ENCODE measurements around the gene CACNA1C.

Gene CACNA1C

DNA sequence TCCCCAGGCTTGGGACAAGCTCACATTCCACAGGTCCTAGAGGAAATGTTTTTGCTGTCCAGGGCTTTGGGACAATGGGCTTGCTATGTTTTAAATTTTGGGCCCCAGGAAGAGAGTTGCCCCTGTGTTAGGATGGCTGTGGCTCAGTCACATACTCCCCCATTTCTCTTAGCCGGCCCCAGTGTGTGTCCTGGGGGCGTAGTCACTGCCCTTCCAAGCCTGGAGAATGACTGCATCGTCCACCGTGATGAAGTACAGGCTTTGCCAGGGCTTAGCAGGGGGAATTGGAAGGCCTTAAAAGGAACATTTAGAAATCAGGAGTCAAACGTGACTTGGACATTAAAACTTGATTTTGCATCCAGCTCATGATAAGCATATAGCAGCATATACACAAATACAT, 293.6 kb downstream of the CACNA1C start:
- no peak for TF ChIP-seq POU2F2 (IDR thresholded peaks at IDR 0.05; ENCODE audit: low read depth, low read length)
- TF ChIP-seq POLR2AphosphoS5 (IDR thresholded peaks at IDR 0.05; ENCODE audit: low read depth, low read length): no peak
- no peak for TF ChIP-seq POLR2A (IDR thresholded peaks at IDR 0.05; ENCODE audit: low read depth, low read length)
- TF ChIP-seq TAF1 (IDR thresholded peaks at IDR 0.05; ENCODE audit: low read depth, low read length): no peak
- no peak for TF ChIP-seq PAX5 (IDR thresholded peaks at IDR 0.05; ENCODE audit: insufficient read depth, low read length, severe bottlenecking)
- TF ChIP-seq SPI1 (IDR thresholded peaks at IDR 0.05; ENCODE audit: low read depth, low read length): no peak
- FAIRE-seq: no peak
- DNase-seq (ENCODE audit: insufficient read length, low spot score): no peak

DNA sequence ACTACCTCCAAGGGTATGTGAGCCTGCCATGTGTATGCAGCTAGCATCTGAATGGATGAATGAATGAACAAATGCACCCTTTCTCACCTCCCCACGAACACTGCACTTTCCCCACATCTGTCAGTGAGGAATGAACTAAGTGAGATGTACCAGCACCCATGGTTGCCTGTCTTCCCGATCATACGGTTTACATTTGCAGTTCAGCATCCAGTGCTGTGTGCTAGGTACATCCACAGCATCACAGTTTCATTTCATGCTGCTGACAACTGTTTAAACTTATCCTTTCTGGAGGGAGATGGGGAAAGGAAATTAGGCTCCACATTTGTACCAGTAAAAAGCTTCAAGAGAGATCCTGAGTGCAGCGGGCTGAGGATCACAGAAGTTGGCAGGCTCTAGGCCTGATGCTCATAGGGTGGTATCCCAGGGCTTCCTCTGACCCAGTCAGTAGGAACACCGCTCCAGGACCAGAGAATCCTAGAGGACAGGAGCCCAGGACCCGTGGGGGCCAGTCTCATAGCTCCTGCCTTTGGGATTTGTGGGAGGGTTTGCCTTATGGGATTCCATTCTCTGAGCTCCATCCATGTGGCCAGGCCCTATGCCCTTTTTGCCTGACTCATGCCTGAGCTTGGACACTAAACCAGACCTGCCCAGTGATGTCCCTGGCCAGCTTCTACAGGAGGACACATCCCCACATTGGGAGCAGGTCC, 294.5 kb downstream of the CACNA1C start:
- FAIRE-seq (no peak), DNase-seq (ENCODE audit: insufficient read length, low spot score) (no peak)
- TF ChIP-seq POLR2A (IDR thresholded peaks at IDR 0.05; ENCODE audit: low read depth, low read length) (no peak), PAX5 (IDR thresholded peaks at IDR 0.05; ENCODE audit: insufficient read depth, low read length, severe bottlenecking) (no peak), POLR2AphosphoS5 (IDR thresholded peaks at IDR 0.05; ENCODE audit: low read depth, low read length) (no peak), TAF1 (IDR thresholded peaks at IDR 0.05; ENCODE audit: low read depth, low read length) (no peak), SPI1 (IDR thresholded peaks at IDR 0.05; ENCODE audit: low read depth, low read length) (no peak), POU2F2 (IDR thresholded peaks at IDR 0.05; ENCODE audit: low read depth, low read length) (no peak)

- DNase-seq (ENCODE audit: insufficient read length, low spot score) (no peak), FAIRE-seq (no peak)
These were observed 295.2 kb downstream of the CACNA1C start for GRCh38 chr12:2347844-2348481.

GRCh38 chr12:2348482-2348852, 295.7 kb downstream of the CACNA1C start:
- no peak for DNase-seq (ENCODE audit: insufficient read length, low spot score)
- FAIRE-seq: no peak
- no peak for TF ChIP-seq SPI1 (IDR thresholded peaks at IDR 0.05; ENCODE audit: low read depth, low read length)
- no peak for TF ChIP-seq POLR2AphosphoS5 (IDR thresholded peaks at IDR 0.05; ENCODE audit: low read depth, low read length)
- no peak for TF ChIP-seq TAF1 (IDR thresholded peaks at IDR 0.05; ENCODE audit: low read depth, low read length)
- TF ChIP-seq PAX5 (IDR thresholded peaks at IDR 0.05; ENCODE audit: insufficient read depth, low read length, severe bottlenecking): no peak
- TF ChIP-seq POLR2A (IDR thresholded peaks at IDR 0.05; ENCODE audit: low read depth, low read length): no peak
- no peak for TF ChIP-seq POU2F2 (IDR thresholded peaks at IDR 0.05; ENCODE audit: low read depth, low read length)

More at GRCh38 chr12:2347844-2348481, 295.2 kb downstream of the CACNA1C start:
- TF ChIP-seq POLR2A (IDR thresholded peaks at IDR 0.05; ENCODE audit: low read depth, low read length) (no peak), POLR2AphosphoS5 (IDR thresholded peaks at IDR 0.05; ENCODE audit: low read depth, low read length) (no peak), POU2F2 (IDR thresholded peaks at IDR 0.05; ENCODE audit: low read depth, low read length) (no peak), TAF1 (IDR thresholded peaks at IDR 0.05; ENCODE audit: low read depth, low read length) (no peak), PAX5 (IDR thresholded peaks at IDR 0.05; ENCODE audit: insufficient read depth, low read length, severe bottlenecking) (no peak), SPI1 (IDR thresholded peaks at IDR 0.05; ENCODE audit: low read depth, low read length) (no peak)

- no peak for TF ChIP-seq POLR2AphosphoS5 (IDR thresholded peaks at IDR 0.05; ENCODE audit: low read depth, low read length)
- TF ChIP-seq TAF1 (IDR thresholded peaks at IDR 0.05; ENCODE audit: low read depth, low read length): no peak
- TF ChIP-seq PAX5 (IDR thresholded peaks at IDR 0.05; ENCODE audit: insufficient read depth, low read length, severe bottlenecking): no peak
- no peak for TF ChIP-seq SPI1 (IDR thresholded peaks at IDR 0.05; ENCODE audit: low read depth, low read length)
- TF ChIP-seq POLR2A (IDR thresholded peaks at IDR 0.05; ENCODE audit: low read depth, low read length): no peak
- no peak for TF ChIP-seq POU2F2 (IDR thresholded peaks at IDR 0.05; ENCODE audit: low read depth, low read length)
- no peak for FAIRE-seq
- DNase-seq (ENCODE audit: insufficient read length, low spot score): no peak
These were observed 298.4 kb downstream of the CACNA1C start for GRCh38 chr12:2351161-2351560.

DNA sequence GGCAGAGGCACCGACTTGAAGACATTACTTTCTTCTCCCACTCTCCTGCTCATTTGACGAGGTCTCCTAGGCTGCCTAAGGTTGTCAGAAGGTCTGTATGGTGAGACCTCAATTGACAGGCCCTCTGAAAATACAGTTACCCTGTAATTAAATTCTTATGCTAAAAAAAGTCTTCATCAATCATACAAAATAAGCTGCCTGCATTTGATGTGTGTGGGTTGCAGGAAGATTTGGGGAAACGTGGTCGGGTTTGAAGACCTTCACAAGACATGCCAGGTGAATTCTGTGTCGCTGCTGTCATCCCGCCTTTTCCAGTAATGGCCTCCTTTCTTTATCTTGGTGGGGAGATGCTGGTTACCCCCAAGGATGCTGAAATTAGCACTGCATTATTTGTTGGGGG, 299.4 kb downstream of the CACNA1C start:
- FAIRE-seq: no peak
- DNase-seq (ENCODE audit: insufficient read length, low spot score): no peak
- no peak for TF ChIP-seq POU2F2 (IDR thresholded peaks at IDR 0.05; ENCODE audit: low read depth, low read length)
- no peak for TF ChIP-seq TAF1 (IDR thresholded peaks at IDR 0.05; ENCODE audit: low read depth, low read length)
- no peak for TF ChIP-seq SPI1 (IDR thresholded peaks at IDR 0.05; ENCODE audit: low read depth, low read length)
- no peak for TF ChIP-seq POLR2AphosphoS5 (IDR thresholded peaks at IDR 0.05; ENCODE audit: low read depth, low read length)
- TF ChIP-seq PAX5 (IDR thresholded peaks at IDR 0.05; ENCODE audit: insufficient read depth, low read length, severe bottlenecking): no peak
- no peak for TF ChIP-seq POLR2A (IDR thresholded peaks at IDR 0.05; ENCODE audit: low read depth, low read length)

DNA sequence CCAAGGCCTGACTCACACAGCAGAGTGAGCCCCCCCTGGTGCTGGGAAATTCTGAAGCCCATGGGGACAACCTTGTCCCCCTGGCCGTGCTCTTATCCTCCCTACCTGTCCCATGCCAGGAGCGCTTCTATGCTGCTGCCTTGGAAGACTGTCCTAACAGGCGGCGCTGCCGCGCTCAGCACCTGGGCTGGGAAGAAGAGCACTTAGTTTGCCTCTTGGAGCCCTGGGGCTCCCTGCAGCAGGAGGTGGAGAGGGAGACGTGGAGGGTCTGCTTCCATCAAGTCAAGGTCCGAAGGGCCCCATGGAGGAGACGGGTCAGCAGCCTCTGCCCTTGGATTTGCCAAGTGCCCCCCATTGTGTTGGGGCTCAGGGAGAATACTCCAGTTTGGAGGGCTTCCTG, 300.5 kb downstream of the CACNA1C start:
- FAIRE-seq (no peak), DNase-seq (ENCODE audit: insufficient read length, low spot score) (no peak)
- no peak for TF ChIP-seq POU2F2 (IDR thresholded peaks at IDR 0.05; ENCODE audit: low read depth, low read length)
- TF ChIP-seq SPI1 (IDR thresholded peaks at IDR 0.05; ENCODE audit: low read depth, low read length): no peak
- no peak for TF ChIP-seq POLR2A (IDR thresholded peaks at IDR 0.05; ENCODE audit: low read depth, low read length)
- TF ChIP-seq POLR2AphosphoS5 (IDR thresholded peaks at IDR 0.05; ENCODE audit: low read depth, low read length): no peak
- no peak for TF ChIP-seq TAF1 (IDR thresholded peaks at IDR 0.05; ENCODE audit: low read depth, low read length)

GRCh38 chr12:2353691-2354090, 300.9 kb downstream of the CACNA1C start:
- FAIRE-seq (no peak), DNase-seq (ENCODE audit: insufficient read length, low spot score) (no peak)
- TF ChIP-seq POLR2AphosphoS5 (IDR thresholded peaks at IDR 0.05; ENCODE audit: low read depth, low read length): no peak
- no peak for TF ChIP-seq TAF1 (IDR thresholded peaks at IDR 0.05; ENCODE audit: low read depth, low read length)
- TF ChIP-seq PAX5 (IDR thresholded peaks at IDR 0.05; ENCODE audit: insufficient read depth, low read length, severe bottlenecking): no peak
- TF ChIP-seq SPI1 (IDR thresholded peaks at IDR 0.05; ENCODE audit: low read depth, low read length): no peak
- TF ChIP-seq POU2F2 (IDR thresholded peaks at IDR 0.05; ENCODE audit: low read depth, low read length): no peak
- no peak for TF ChIP-seq POLR2A (IDR thresholded peaks at IDR 0.05; ENCODE audit: low read depth, low read length)

- TF ChIP-seq SPI1 (IDR thresholded peaks at IDR 0.05; ENCODE audit: low read depth, low read length) (no peak), PAX5 (IDR thresholded peaks at IDR 0.05; ENCODE audit: insufficient read depth, low read length, severe bottlenecking) (no peak)
- DNase-seq (ENCODE audit: insufficient read length, low spot score) (no peak), FAIRE-seq (no peak)
These were observed 301.6 kb downstream of the CACNA1C start for GRCh38 chr12:2354151-2354991.

Measured in GM12891 (cell line).